HG03520 (cell line): ENCODE data around the gene FAM216A.
A peak's percentile ranks its signal among the peaks of the same experiment; 100 is the strongest.
"Not testable (repeated sequence)": the region's sequence is repeated elsewhere in the genome, so short reads cannot be mapped to it uniquely, and the experiment has no call there.

ENCODE experiments used
- ATAC-seq: cut with Tn5 transposase; IDR thresholded peaks from one replicate; pipeline ENCODE4 v1.9.1; 2021; ENCODE audit warnings: mild to moderate bottlenecking, moderate library complexity; ENCODE audit not compliant: unreplicated experiment

The FAM216A gene

GRCh38 chr12:110498984-110499706 is 30.5 kb downstream of the FAM216A start:
- no peak for ATAC-seq

DNA sequence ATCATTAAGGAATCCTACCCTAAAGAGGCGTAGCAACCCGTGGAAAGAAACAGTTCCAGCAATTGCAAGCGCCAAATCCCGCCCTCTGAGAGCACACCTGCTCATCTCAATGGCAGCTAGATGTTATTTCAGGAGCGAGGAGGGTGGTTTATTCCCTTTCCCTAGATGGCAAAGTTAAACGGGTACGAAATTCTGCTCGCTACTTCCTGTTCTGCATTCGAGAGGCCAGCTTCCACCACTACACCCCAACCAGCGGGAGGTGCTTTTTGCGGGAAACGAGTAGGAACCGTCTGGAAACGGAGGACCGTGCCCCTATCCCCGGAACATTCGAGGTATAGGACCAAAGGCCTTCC is 32.7 kb downstream of the FAM216A start:
- no peak for ATAC-seq

GRCh38 chr12:110501752-110502738 is 33.4 kb downstream of the FAM216A start, which contains the start of the genes RAD9B and VPS29:
Gene RAD9B, plus strand, starts transcription at chr12:110502331. Its CDS starts 7 bp downstream, at chr12:110502338.
Gene VPS29, minus strand, starts transcription at chr12:110502111. Its CDS starts 60 bp downstream, at chr12:110502051.
- ATAC-seq = peak; percentile 94

DNA sequence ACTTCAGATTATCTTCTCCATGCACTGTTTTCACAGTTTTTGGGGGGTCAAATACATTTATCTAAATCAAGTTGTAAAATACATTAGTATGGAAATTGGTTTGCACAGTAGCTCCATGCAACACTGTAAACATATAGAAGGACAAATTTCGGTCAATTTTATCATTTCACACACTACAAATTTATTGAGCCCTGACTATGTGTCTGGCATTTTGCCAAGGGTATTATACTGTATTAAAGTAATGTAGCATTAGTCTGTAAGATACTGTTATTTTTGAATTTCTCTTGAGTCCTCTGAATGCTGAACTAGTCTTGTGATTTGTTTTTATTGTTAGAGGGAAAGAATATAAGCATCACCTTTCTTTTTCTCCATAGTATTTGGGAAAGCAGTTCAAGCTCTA is 34.8 kb downstream of the FAM216A start:
- ATAC-seq = no peak

DNA sequence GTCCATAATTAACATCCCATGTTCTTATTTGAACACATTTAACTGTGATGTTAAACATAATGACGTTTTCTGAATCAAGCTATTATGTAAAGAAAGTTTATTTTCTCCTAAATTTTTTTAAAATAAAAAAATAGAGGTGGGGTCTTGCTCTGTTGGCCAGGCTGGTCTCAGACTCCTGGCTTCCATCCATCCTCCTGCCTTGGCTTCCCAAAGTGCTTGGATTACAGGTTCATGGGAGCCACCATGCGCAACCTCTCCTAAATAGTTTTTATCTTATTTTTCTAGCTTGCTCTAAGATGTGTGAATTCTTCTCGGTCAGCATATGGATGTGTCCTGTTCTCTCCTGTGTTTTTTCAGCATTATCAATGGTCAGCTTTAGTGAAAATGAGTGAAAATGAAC is 36.7 kb downstream of the FAM216A start:
- ATAC-seq = no peak

- no peak for ATAC-seq
Observed at GRCh38 chr12:110508071-110508586, 39.5 kb downstream of the FAM216A start.

DNA sequence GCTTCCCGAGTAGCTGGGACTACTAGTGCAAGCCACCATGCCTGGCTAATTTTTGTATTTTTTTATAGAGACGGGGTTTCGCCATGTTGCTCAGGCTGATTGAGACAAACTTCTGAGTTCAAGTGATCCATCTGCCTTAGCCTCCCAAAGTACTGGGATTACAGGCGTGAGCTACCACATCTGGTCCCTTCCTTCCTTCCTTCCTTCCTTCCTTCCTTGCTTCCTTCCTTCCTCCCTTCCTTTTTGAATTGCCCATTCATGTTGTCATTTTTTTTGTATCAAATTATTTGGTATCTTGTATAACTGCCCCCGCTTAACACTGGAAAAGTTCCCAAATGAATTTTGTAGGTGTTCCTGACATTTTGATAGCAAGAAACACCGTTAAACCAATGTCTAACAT is 45.2 kb downstream of the FAM216A start:
- no peak for ATAC-seq

DNA sequence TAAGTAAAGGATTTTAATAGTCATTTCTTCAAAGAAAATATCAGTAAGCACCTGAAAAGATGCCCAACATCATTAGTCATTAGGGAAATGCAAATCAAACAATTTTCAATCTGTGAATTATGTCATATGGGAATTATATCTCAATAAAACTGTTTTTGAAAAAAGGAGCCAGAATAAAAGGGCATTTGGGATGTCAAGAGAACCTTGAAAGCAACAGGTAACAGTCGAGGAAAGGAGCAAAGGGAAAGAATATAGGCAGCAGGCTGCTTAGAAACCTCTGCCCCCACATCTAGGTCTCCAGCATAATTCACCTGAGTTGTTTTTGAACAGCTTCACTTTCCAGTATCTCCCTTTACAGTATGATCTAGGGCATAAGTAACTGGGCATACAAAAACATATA is 45.7 kb downstream of the FAM216A start:
- ATAC-seq = no peak

- no peak for ATAC-seq
Observed at GRCh38 chr12:110516995-110517394, 48.4 kb downstream of the FAM216A start.

GRCh38 chr12:110518014-110518413 is 49.4 kb downstream of the FAM216A start:
- ATAC-seq = not testable (repeated sequence)

DNA sequence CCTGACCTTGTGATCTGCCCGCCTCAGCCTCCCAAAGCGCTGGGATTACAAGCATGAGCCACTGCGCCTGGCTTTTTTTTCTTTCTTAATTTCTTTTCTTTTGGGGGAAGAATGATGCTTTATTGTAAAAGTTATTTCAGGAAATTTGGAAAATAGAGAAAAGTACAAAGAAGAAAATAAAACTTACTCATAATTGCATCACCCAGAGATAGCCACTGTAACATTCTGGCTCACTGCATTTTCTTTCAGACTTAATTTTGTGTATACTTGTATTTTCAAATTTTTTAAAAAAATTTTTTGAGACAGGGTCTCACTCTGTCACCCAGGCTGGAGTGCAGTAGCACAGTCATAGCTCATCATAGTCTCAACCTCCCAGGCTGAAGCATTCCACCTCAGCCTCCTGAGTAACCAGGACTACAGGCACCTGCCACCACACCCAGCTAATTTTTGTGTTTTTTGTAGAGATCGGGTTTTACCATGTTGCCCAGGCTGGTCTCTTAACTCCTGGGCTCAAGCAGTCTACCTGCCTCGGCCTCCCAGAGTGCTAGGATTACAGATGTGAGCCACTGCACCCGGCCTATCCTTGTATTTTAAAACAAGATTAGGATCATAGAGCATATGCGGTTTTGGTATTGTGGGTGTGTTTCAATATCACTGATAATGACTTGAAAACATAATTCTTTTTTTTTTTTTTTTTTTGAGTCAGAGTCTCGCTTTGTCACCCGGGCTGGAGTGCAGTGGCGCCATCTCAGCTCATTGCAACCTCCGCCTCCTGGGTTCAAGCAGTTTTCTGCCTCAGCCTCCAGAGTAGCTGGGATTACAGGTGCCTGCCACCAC is 52.4 kb downstream of the FAM216A start:
- ATAC-seq = not testable (repeated sequence)

- no peak for ATAC-seq
Observed at GRCh38 chr12:110528277-110528839, 59.7 kb downstream of the FAM216A start.

- no peak for ATAC-seq
Observed at GRCh38 chr12:110530511-110530910, 61.9 kb downstream of the FAM216A start.

- ATAC-seq = peak; percentile 79
Observed at GRCh38 chr12:110531741-110532333, 63.2 kb downstream of the FAM216A start.

DNA sequence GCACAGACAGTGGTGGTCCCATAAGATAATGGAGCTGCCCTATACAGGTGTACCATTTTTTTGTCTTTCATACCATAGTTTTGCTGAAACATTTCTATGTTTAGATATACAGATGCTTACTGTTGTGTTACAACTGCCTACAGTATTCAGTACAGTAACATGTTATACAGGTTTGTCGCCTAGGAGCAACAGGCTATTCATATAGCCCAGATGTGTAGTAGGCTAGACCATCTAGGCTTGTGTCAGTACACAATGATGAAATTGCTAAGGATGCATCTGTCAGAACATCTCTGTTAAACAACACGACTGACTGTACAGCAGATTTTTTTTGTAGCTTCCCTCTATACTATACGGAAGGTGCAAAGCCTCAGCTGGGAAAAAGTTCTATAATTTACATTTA is 64.0 kb downstream of the FAM216A start:
- ATAC-seq = no peak

GRCh38 chr12:110533607-110534006 is 65.0 kb downstream of the FAM216A start:
- no peak for ATAC-seq

GRCh38 chr12:110534811-110535210 is 66.2 kb downstream of the FAM216A start:
- no peak for ATAC-seq

DNA sequence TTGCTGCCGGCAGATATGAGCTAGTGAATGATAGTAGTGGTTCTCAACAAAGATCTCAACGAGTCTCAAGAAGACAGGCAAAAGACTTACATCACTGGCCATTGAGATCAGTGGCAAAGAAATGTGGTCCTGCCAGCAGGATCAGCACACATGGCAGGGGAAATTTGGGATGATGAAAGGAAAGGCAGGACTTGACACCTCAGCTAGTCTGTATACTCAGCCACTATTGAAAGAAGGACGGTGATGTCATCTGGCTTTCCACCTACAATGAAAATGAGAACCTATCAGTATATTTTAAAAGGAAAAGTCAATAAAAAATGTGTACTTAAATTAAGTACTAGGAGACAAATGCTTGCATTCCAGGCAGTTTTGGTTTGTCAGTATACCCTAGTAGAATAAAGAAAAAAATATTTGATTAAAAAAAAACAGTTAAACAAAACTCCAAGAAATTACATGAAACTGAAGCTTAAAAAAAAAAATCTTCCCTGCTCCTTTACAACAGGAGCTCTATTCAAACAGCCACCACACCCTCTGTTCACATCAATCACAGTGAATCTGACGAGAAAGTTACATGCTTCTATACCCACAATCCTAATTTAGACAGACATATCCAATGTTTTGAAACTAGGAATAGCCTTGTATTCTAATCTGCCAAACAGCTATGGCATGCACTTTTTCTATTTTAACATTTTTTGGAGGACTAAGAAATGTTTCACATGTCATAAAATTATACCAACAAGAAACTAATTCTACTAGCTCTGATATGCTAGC is 68.4 kb downstream of the FAM216A start:
- ATAC-seq = no peak
